ENCODE measurements around the gene TICAM2. TPM values are rescaled to one million over a fixed set of nuclear protein-coding genes. Genes with fewer than 3 reads are reported as not detected.

Gene TICAM2
- total RNA-seq, 1 experiment from 2014 or later, result 1.0 TPM

GRCh38 chr5:115625579-115626444, 23.5 kb upstream of the TICAM2 start, which contains the start of gene TMED7 (continued):
- no peak for TF ChIP-seq ATF2 (CRISPR knock-in tag; IDR thresholded peaks at IDR 0.05; ENCODE audit: borderline replicate concordance, low read depth)
- TF ChIP-seq ARID4B (CRISPR knock-in tag; IDR thresholded peaks at IDR 0.05; ENCODE audit: borderline replicate concordance), result peak; percentile 82; the same call in 1 of the 2 replicates
- 0 out of 2 replicates have a peak, but pooled peaks have one; percentile 64 for TF ChIP-seq ESRRA (CRISPR knock-in tag; IDR thresholded peaks at IDR 0.05; ENCODE audit: borderline replicate concordance)
- TF ChIP-seq ZMAT4 (CRISPR knock-in tag; IDR thresholded peaks at IDR 0.05), result no peak
- TF ChIP-seq FOXP4 (CRISPR knock-in tag; IDR thresholded peaks at IDR 0.05), result peak; percentile 75
- no peak for TF ChIP-seq NFYB (CRISPR knock-in tag; conservative IDR thresholded peaks at IDR 0.05; ENCODE audit: low read depth)
- no peak for TF ChIP-seq ZNF423 (CRISPR knock-in tag; IDR thresholded peaks at IDR 0.05)
- TF ChIP-seq TP53 (CRISPR knock-in tag; IDR thresholded peaks at IDR 0.05), result no peak
- peak; percentile 72 for TF ChIP-seq CREM (CRISPR knock-in tag; IDR thresholded peaks at IDR 0.05)
- no peak for TF ChIP-seq NR1H2 (CRISPR knock-in tag; IDR thresholded peaks at IDR 0.05)
- 0 out of 2 replicates have a peak, but pooled peaks have one; percentile 16 for TF ChIP-seq SMAD4 (CRISPR knock-in tag; IDR thresholded peaks at IDR 0.05)
- peak; percentile 80; the same call in 1 of the 2 replicates for TF ChIP-seq HMGXB4 (CRISPR knock-in tag; IDR thresholded peaks at IDR 0.05)
- peak; percentile 20; the same call in 1 of the 2 replicates for TF ChIP-seq CREB1 (CRISPR knock-in tag; IDR thresholded peaks at IDR 0.05)
- peak; percentile 93 for TF ChIP-seq SP1 (CRISPR knock-in tag; conservative IDR thresholded peaks at IDR 0.05)
- peak; percentile 69 for TF ChIP-seq GABPB1 (CRISPR knock-in tag; IDR thresholded peaks at IDR 0.05)
- no peak for TF ChIP-seq AR (CRISPR knock-in tag; IDR thresholded peaks at IDR 0.05)
- no peak for TF ChIP-seq MXD4 (CRISPR knock-in tag; IDR thresholded peaks at IDR 0.05; ENCODE audit: borderline replicate concordance)
- TF ChIP-seq GRHL2 (CRISPR knock-in tag; IDR thresholded peaks at IDR 0.05; ENCODE audit: insufficient replicate concordance, severe bottlenecking), result no peak
- no peak for TF ChIP-seq ZNF416 (CRISPR knock-in tag; IDR thresholded peaks at IDR 0.05)
- TF ChIP-seq ZNF671 (CRISPR knock-in tag; IDR thresholded peaks at IDR 0.05), result no peak
- TF ChIP-seq E2F5 (CRISPR knock-in tag; IDR thresholded peaks at IDR 0.05), result peak; percentile 32; the same call in 1 of the 2 replicates
